ENCODE data around the gene CDC20. TPM values are rescaled to one million over a fixed set of nuclear protein-coding genes. Genes with fewer than 3 reads are reported as not detected.

The CDC20 gene
- total RNA-seq, 1 experiment from 2014 or later: 134 TPM

DNA sequence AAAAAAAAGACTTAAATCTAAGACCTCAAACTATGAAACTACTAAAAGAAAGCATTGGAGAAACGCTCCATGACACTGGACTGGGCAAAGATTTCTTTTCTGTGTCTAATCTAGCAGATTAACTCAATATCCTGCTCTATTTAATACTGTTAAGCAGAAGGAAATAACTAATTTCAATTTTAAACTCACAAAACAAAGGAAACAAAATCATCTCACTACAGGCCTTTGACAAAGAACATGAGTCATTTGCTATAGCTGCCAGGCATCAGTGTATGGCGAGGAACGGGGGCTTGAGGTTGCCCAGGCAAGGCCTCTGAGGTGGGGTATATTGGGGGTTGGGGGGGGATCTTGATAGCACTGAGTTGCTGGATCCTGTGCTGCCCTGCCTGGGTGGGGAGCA is 51.8 kb downstream of the CDC20 start:
- Mint-ChIP-seq H3K27ac (ENCODE audit: unreplicated experiment) (no peak overlapping the region), H3K9me3 (ENCODE audit: low read depth, unreplicated experiment) (no peaks in the 10 kb centered on the region), H3K36me3 (ENCODE audit: insufficient read depth, unreplicated experiment) (peaks cover 32% of the 10 kb centered on the region), H3K4me3 (ENCODE audit: low read depth, unreplicated experiment) (no peak overlapping the region), H3K27me3 (ENCODE audit: unreplicated experiment) (no peaks in the 10 kb centered on the region), H3K4me1 (ENCODE audit: low read depth, unreplicated experiment) (no peaks in the 10 kb centered on the region)
- no TSS peak for BruUV-seq (replicated peaks)
- TF ChIP-seq, protein P1, sequence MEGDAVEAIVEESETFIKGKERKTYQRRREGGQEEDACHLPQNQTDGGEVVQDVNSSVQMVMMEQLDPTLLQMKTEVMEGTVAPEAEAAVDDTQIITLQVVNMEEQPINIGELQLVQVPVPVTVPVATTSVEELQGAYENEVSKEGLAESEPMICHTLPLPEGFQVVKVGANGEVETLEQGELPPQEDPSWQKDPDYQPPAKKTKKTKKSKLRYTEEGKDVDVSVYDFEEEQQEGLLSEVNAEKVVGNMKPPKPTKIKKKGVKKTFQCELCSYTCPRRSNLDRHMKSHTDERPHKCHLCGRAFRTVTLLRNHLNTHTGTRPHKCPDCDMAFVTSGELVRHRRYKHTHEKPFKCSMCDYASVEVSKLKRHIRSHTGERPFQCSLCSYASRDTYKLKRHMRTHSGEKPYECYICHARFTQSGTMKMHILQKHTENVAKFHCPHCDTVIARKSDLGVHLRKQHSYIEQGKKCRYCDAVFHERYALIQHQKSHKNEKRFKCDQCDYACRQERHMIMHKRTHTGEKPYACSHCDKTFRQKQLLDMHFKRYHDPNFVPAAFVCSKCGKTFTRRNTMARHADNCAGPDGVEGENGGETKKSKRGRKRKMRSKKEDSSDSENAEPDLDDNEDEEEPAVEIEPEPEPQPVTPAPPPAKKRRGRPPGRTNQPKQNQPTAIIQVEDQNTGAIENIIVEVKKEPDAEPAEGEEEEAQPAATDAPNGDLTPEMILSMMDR (IDR thresholded peaks at IDR 0.05; ENCODE audit: unreplicated experiment): no peak
- no peak for DNase-seq
- CTCF ChIA-PET: no interaction called here
- intact Hi-C loops (cut with micrococcal nuclease; ENCODE audit: unreplicated experiment): no loop called here

Small RNA genes within 50 kb of the gene (microRNA-seq; reads per million reads assigned to microRNA genes)
- gene MIR6734: 2.8 reads per million

Other genes with a start within 250 kb of the CDC20 start
- 128 and 132 TPM in 2 replicates for gene EBNA1BP2, start 186.7 kb upstream of the CDC20 start, total RNA-seq (2022)
- gene CFAP57, start 186.7 kb upstream of the CDC20 start, total RNA-seq (2022): 0.26 and 0.56 TPM in 2 replicates
- 20.7 and 24.4 TPM in 2 replicates for gene TMEM125, start 89.0 kb upstream of the CDC20 start, total RNA-seq (2022)
- gene C1orf210, start 73.4 kb upstream of the CDC20 start, total RNA-seq (2022): 16.8 and 19.9 TPM in 2 replicates
- not detected in 2 replicates for gene TIE1, start 58.0 kb upstream of the CDC20 start, total RNA-seq (2022)
- 0.52 and 0.73 TPM in 2 replicates for gene MPL, start 21.2 kb upstream of the CDC20 start, total RNA-seq (2022)
- gene ELOVL1, start 9.0 kb downstream of the CDC20 start, total RNA-seq (2022): 107 and 117 TPM in 2 replicates
- 31.1 and 32.8 TPM in 2 replicates for gene MED8, start 30.8 kb downstream of the CDC20 start, total RNA-seq (2022)
- gene SZT2, start 30.9 kb downstream of the CDC20 start, total RNA-seq (2022): 77.3 and 78.7 TPM in 2 replicates
- 44.4 and 67.4 TPM in 2 replicates for gene HYI, start 95.0 kb downstream of the CDC20 start, total RNA-seq (2022)
- 240 and 318 TPM in 2 replicates for gene PTPRF, start 171.9 kb downstream of the CDC20 start, total RNA-seq (2022)